RWPE2 (cell line): ENCODE data around the gene MAMDC2.

Experiments
- ATAC-seq: fragments of 200-7000 bp; cut with Tn5 transposase; 3 replicates; pipeline ENCODE4 v1.9.1; 2021; ENCODE audit warnings: low read depth
- DNase-seq: peaks from one replicate; pipeline ENCODE4 v3.0.0-alpha.2; 2020; ENCODE audit warnings: low spot score
- H3K27ac ChIP-seq: fragments of 450-650 bp; 2 replicates; pipeline ENCODE4 v1.5.1; 2017; ENCODE audit warnings: mild to moderate bottlenecking; ENCODE audit not compliant: poor library complexity, severe bottlenecking
- H3K27me3 ChIP-seq: fragments of 250-450 bp; sonication (Bioruptor Pico); 2 replicates; pipeline ENCODE4 v1.5.1; 2021; ENCODE audit warnings: mild to moderate bottlenecking, moderate library complexity; ENCODE audit not compliant: insufficient read depth, poor library complexity, severe bottlenecking
- H3K36me3 ChIP-seq: fragments of 250-450 bp; sonication (Bioruptor Pico); 2 replicates; pipeline ENCODE4 v1.5.1; 2020; ENCODE audit warnings: low read depth, mild to moderate bottlenecking, moderate library complexity
- H3K4me1 ChIP-seq: fragments of 250-450 bp; sonication (Bioruptor Pico); 2 replicates; pipeline ENCODE4 v1.5.1; 2021; ENCODE audit warnings: mild to moderate bottlenecking, moderate library complexity; ENCODE audit not compliant: insufficient read depth, poor library complexity, severe bottlenecking
- H3K4me3 ChIP-seq: fragments of 250-450 bp; sonication (Bioruptor Pico); 2 replicates; pipeline ENCODE4 v1.5.1; 2021; ENCODE audit warnings: mild to moderate bottlenecking, moderate library complexity; ENCODE audit not compliant: severe bottlenecking
- H3K9me3 ChIP-seq: fragments of 250-450 bp; sonication (Bioruptor Pico); 2 replicates; pipeline ENCODE4 v1.5.1; 2021; ENCODE audit warnings: mild to moderate bottlenecking, moderate library complexity; ENCODE audit not compliant: severe bottlenecking
- TF ChIP-seq, protein P1 (sequence below): fragments of 450-650 bp; IDR thresholded peaks from one replicate; pipeline ENCODE4 v1.5.1; 2017; ENCODE audit warnings: mild to moderate bottlenecking, moderate library complexity; ENCODE audit not compliant: poor library complexity, severe bottlenecking

Gene MAMDC2

GRCh38 chr9:70060883-70061507, 17.3 kb downstream of the MAMDC2 start:
- Histone ChIP-seq H3K9me3 (no peaks in the 10 kb centered on the region), H3K27ac (no peak overlapping the region), H3K36me3 (no peaks in the 10 kb centered on the region), H3K4me3 (no peak overlapping the region), H3K27me3 (no peaks in the 10 kb centered on the region), H3K4me1 (no peaks in the 10 kb centered on the region)
- DNase-seq, result no peak
- TF ChIP-seq, protein P1, sequence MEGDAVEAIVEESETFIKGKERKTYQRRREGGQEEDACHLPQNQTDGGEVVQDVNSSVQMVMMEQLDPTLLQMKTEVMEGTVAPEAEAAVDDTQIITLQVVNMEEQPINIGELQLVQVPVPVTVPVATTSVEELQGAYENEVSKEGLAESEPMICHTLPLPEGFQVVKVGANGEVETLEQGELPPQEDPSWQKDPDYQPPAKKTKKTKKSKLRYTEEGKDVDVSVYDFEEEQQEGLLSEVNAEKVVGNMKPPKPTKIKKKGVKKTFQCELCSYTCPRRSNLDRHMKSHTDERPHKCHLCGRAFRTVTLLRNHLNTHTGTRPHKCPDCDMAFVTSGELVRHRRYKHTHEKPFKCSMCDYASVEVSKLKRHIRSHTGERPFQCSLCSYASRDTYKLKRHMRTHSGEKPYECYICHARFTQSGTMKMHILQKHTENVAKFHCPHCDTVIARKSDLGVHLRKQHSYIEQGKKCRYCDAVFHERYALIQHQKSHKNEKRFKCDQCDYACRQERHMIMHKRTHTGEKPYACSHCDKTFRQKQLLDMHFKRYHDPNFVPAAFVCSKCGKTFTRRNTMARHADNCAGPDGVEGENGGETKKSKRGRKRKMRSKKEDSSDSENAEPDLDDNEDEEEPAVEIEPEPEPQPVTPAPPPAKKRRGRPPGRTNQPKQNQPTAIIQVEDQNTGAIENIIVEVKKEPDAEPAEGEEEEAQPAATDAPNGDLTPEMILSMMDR, result no peak
- no peak for ATAC-seq

- Histone ChIP-seq H3K4me1 (no peaks in the 10 kb centered on the region), H3K27me3 (no peaks in the 10 kb centered on the region), H3K4me3 (no peak overlapping the region), H3K27ac (no peak overlapping the region), H3K36me3 (no peaks in the 10 kb centered on the region), H3K9me3 (no peaks in the 10 kb centered on the region)
- ATAC-seq (no peak), DNase-seq (no peak)
- TF ChIP-seq, protein P1, result no peak
These were observed 18.1 kb downstream of the MAMDC2 start for GRCh38 chr9:70061776-70062175.

DNA sequence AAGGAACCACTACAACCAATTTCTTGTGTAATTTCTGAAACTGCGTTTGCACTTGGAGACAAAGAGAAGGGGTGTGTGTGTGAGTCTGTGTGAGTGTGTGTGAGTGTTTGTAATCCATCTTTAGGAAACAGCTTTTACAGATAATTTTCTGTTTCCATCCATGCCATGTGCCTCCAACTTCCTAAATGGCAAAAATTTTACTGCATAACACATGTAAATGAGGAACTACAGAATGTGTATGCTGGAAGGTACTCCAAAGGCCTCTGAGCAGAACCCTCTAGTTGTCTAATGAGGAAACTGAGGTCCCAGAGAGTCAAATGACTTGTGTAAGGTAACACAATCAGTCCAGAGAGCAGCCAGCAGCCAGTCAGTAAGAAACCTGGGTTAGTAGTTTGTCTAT, 20.8 kb downstream of the MAMDC2 start:
- Histone ChIP-seq H3K27ac (no peak overlapping the region), H3K9me3 (no peaks in the 10 kb centered on the region), H3K27me3 (no peaks in the 10 kb centered on the region), H3K36me3 (no peaks in the 10 kb centered on the region), H3K4me1 (no peaks in the 10 kb centered on the region), H3K4me3 (no peak overlapping the region)
- no peak for DNase-seq
- ATAC-seq, result no peak
- TF ChIP-seq, protein P1, result no peak

GRCh38 chr9:70065572-70065971, 21.9 kb downstream of the MAMDC2 start:
- no peaks in the 10 kb centered on the region for H3K36me3 ChIP-seq
- H3K27me3 ChIP-seq, result no peaks in the 10 kb centered on the region
- DNase-seq, result no peak
- no peak overlapping the region for H3K4me3 ChIP-seq
- ATAC-seq, result no peak
- TF ChIP-seq, protein P1, result no peak
- H3K4me1 ChIP-seq, result no peaks in the 10 kb centered on the region
- H3K27ac ChIP-seq, result no peak overlapping the region
- H3K9me3 ChIP-seq, result no peaks in the 10 kb centered on the region

GRCh38 chr9:70066418-70066817, 22.8 kb downstream of the MAMDC2 start:
- Histone ChIP-seq H3K4me3 (no peak overlapping the region), H3K4me1 (no peaks in the 10 kb centered on the region), H3K27ac (no peak overlapping the region), H3K36me3 (no peaks in the 10 kb centered on the region), H3K9me3 (no peaks in the 10 kb centered on the region), H3K27me3 (no peaks in the 10 kb centered on the region)
- ATAC-seq (no peak), DNase-seq (no peak)
- TF ChIP-seq, protein P1, result no peak
